Spinal cord (tissue), 10 donors: ENCODE measurements around the gene CDH18. TPM values are rescaled to one million over a fixed set of nuclear protein-coding genes. Genes with fewer than 3 reads are reported as not detected.
"Not testable (repeated sequence)": the region's sequence is repeated elsewhere in the genome, so short reads cannot be mapped to it uniquely, and the experiment has no call there.

Experiments used
- DNase-seq, 6 donors: peaks; one replicate each; pipeline versions ENCODE4 v3.0.0 to v3.0.0-alpha.2; 2013 to 2015; ENCODE audit warnings: low spot score in 6 of 6, low read depth in 4 of 6
- H3K27ac ChIP-seq: one replicate; pipeline ENCODE4 v1.5.1; 2013; ENCODE audit warnings: low read depth, low read length, control low read depth
- H3K27me3 ChIP-seq: one replicate; pipeline ENCODE4 v1.6.1; 2013; ENCODE audit warnings: low read length; ENCODE audit not compliant: control insufficient read depth, insufficient read depth
- H3K36me3 ChIP-seq: one replicate; pipeline ENCODE4 v1.6.1; 2013; ENCODE audit warnings: low read length; ENCODE audit not compliant: control insufficient read depth, insufficient read depth
- H3K4me1 ChIP-seq: one replicate; pipeline ENCODE4 v1.6.1; 2013; ENCODE audit warnings: low read length; ENCODE audit not compliant: control insufficient read depth, insufficient read depth
- H3K4me3 ChIP-seq: one replicate; pipeline ENCODE4 v1.5.1; 2013; ENCODE audit warnings: low read depth, low read length, control low read depth
- H3K9me3 ChIP-seq: one replicate; pipeline ENCODE4 v1.6.1; 2013; ENCODE audit warnings: low read length; ENCODE audit not compliant: control insufficient read depth, insufficient read depth
- WGBS: methylation state at CpG from one replicate; pipeline ENCODE4 v1.1.5; 2013; ENCODE audit warnings: missing lambda C conversion rate; ENCODE audit not compliant: insufficient coverage; 5-methylcytosine and 5-hydroxymethylcytosine counted together
- polyA plus RNA-seq, 2 donors: library from polyadenylated mRNA; unstranded; fragments of 120-200 nt; gene quantifications; one replicate each; pipeline ENCODE4 v1.2.1, GENCODE V29; 2013; ENCODE audit not compliant: insufficient read length in 2 of 2
- total RNA-seq, 2 donors: library from RNA; depleted of rRNA in 1 of 2; stranded (reverse); fragments of 120-200 nt in 1 of 2; fragments of >200 nt in 1 of 2; gene quantifications; one replicate each; pipeline versions ENCODE4 v1.2.3 to v1.2.4, GENCODE V29; 2013 to 2014
- donor health status: healthy.

The CDH18 gene
- total and polyA plus RNA-seq, 4 donors = 22.1 to 90.3 (median 25.4) TPM

DNA sequence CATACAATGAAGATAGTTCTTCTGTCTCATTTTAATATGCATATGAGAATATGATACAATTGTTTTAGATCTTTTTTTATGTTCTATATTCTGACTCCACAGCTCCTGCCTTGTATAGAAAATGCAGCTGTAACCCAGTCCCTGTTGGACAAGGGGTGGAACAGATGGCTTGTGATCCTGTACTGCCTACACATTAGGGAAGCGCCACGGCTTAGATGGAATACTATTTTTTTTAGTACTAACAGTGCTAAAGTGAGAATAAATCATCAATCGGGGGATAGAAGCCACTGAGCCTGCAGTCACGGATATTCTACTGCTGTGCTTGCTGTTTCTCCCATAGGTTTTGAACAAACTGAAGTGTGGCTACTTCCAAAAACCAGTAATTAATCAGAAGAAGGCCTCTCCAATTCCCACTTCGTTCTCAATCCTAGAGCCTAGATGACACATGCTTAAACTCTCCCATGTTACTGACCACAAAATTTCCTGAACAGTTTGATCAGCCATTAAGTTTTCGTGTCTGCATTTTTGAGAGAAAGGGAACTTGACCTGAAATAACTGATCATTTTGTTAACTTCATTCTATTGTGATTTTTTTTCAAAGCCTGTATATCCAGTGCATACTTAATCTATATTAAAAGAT lies 150.3 kb downstream of the CDH18 start:
- Histone ChIP-seq H3K36me3 (no peaks in the 10 kb centered on the region), H3K9me3 (no peaks in the 10 kb centered on the region), H3K27ac (no peak overlapping the region), H3K27me3 (no peaks in the 10 kb centered on the region), H3K4me3 (no peak overlapping the region), H3K4me1 (no peaks in the 10 kb centered on the region)
- WGBS = 49% methylated on average over 3 of the region's 6 CpGs
- DNase-seq = no peak

DNA sequence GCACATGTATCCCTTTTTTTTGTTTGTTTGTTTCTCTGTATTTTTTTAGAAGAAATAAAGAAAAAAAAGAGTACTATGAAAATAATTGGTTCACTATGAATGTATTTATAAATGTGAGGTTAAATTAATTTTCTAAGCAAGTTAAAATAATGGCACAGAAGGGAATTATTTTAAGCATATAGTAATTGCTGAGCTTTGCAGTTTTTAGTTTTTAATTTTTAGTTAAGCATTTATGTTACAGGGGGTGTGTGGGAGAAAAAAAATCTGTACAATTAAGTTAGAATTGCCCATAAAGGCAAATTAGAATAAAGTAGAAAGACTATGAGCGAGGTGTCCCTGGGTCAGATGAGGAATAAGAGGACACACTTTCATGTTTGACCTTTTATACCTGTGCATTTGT lies 152.6 kb downstream of the CDH18 start:
- no peaks in the 10 kb centered on the region for H3K4me1 ChIP-seq
- WGBS = no CpG with 5 or more reads among the region's 1 CpG
- no peak for DNase-seq
- no peaks in the 10 kb centered on the region for H3K36me3 ChIP-seq
- no peaks in the 10 kb centered on the region for H3K27me3 ChIP-seq
- no peaks in the 10 kb centered on the region for H3K9me3 ChIP-seq
- H3K27ac ChIP-seq = no peak overlapping the region
- H3K4me3 ChIP-seq = no peak overlapping the region

DNA sequence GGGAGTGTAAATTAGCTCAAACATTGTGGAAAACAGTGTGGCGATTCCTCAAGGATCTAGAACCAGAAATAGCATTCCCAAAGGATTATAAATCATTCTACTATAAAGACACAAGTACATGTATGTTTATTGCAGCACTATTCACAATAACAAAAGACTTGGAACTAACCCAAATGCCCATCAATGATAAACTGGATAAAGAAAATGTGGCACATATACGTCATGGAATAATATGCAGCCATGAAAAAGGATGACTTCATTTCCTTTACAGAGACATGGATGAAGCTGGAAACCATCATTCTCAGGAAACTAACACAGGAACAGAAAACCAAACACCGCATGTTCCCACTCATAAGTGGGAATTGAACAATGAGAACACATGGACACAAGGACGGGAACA lies 175.3 kb downstream of the CDH18 start:
- H3K36me3 ChIP-seq, DNase-seq, H3K27me3 ChIP-seq, H3K9me3 ChIP-seq, H3K4me3 ChIP-seq, H3K27ac ChIP-seq, H3K4me1 ChIP-seq: not testable (repeated sequence)
- 86% methylated on average over 1 of the region's 4 CpGs for WGBS

DNA sequence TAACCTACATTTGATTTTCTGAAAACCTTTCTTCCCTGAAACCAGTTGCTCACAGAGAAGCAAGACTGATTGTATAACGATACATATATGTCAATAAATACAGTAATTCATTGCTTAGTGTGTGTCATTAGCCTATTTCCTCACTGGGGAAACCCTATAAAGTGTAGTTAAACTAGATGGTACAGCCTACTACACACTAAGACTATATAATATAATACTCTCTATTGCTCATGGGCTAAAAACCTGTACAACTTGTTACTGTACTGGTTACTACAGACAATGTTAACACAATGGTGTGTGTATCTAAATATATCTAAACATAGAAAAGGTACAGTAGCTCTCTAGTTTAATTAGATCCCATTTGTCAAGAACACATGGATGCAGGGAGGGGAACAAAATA lies 181.2 kb downstream of the CDH18 start:
- H3K4me3 ChIP-seq = no peak overlapping the region
- H3K9me3 ChIP-seq = no peaks in the 10 kb centered on the region
- H3K27ac ChIP-seq = no peak overlapping the region
- DNase-seq = no peak
- no peaks in the 10 kb centered on the region for H3K4me1 ChIP-seq
- H3K36me3 ChIP-seq = no peaks in the 10 kb centered on the region
- no peaks in the 10 kb centered on the region for H3K27me3 ChIP-seq
- WGBS = no CpG with 5 or more reads among the region's 1 CpG

DNA sequence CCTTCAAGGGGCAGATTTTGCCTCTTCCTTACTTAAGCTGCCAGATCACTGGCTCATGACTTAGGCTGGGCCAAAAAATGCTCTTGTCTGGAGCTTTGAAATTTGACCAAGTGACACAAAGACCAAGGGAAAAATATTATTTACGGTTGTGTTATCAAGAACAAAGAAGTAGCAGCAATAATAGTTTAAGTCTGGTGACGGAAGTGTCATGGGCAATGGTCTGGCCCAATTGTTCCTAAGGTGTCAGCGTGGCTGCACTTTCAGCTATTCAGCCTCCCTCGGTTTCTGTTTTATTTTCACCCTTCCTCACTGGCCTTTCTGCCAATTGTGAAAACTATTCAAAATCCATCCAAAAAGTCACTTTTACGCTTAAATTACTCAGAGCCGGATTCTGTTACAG lies 185.3 kb downstream of the CDH18 start:
- Histone ChIP-seq H3K9me3 (no peaks in the 10 kb centered on the region), H3K36me3 (no peaks in the 10 kb centered on the region), H3K4me3 (no peak overlapping the region), H3K27ac (no peak overlapping the region), H3K27me3 (no peaks in the 10 kb centered on the region), H3K4me1 (no peaks in the 10 kb centered on the region)
- DNase-seq = peak in 1 of 6 donors; percentile 5
- WGBS = 72% methylated on average over 5 of the region's 6 CpGs

GRCh38 chr5:19795218-19795617 lies 192.8 kb downstream of the CDH18 start:
- Histone ChIP-seq H3K4me1 (no peaks in the 10 kb centered on the region), H3K9me3 (no peaks in the 10 kb centered on the region), H3K4me3 (no peak overlapping the region), H3K36me3 (no peaks in the 10 kb centered on the region), H3K27ac (no peak overlapping the region), H3K27me3 (no peaks in the 10 kb centered on the region)
- WGBS = 83% methylated on average over 1 of the region's 1 CpG
- no peak for DNase-seq

DNA sequence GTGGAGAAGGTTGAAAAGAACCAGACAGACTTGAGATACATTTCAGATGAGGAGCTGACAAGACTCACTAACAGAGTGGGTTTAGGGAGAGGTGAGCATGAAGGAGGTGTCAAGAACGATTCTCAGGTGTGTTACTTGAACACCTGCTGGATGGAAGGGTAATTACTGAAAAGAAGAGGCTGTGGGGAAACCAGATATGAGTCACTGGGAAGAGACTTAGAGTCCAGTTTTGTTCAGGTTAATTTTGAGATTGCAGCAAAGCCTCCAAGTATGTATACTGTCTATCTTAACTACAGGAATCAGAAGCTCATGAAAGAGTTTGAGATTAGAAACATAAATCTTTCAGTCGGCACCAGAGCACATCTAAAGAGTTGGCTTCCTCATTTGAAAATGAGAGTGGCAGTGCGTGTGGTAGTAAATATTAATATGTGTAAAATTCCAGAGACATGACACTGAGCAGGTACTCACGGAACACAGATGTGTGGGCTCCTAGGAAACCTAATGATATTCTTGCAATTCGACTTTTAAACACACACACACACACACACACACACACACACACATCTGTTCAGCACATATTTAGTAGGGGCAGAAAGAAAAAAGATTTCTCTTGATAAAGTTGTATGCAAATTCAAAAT lies 197.1 kb downstream of the CDH18 start:
- H3K27ac ChIP-seq = no peak overlapping the region
- H3K27me3 ChIP-seq = no peaks in the 10 kb centered on the region
- no peak for DNase-seq
- H3K9me3 ChIP-seq = no peaks in the 10 kb centered on the region
- no peaks in the 10 kb centered on the region for H3K4me1 ChIP-seq
- no peak overlapping the region for H3K4me3 ChIP-seq
- WGBS = 91% methylated on average over 1 of the region's 5 CpGs
- H3K36me3 ChIP-seq = no peaks in the 10 kb centered on the region

DNA sequence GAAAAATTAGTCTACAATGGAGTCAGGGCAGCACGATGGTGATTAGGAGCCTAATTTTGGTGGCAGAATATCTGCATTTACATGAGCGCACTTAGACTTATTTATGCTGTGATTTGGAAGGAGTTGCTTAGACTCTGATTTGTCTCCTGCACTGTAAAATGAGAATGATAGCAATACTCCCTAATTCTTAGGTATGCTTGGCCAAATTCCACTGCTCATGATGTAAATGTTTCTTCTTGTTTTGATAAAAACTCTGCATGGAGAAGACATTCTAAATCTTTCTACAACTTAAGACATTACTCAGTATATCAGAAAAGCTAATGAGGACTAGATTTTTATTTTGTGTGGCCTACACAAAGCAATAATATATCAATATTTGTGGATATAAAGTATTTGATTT lies 205.4 kb downstream of the CDH18 start:
- Histone ChIP-seq H3K27ac (no peak overlapping the region), H3K4me3 (no peak overlapping the region), H3K4me1 (no peaks in the 10 kb centered on the region), H3K36me3 (no peaks in the 10 kb centered on the region), H3K9me3 (no peaks in the 10 kb centered on the region), H3K27me3 (no peaks in the 10 kb centered on the region)
- DNase-seq = no peak
- WGBS = 82% methylated on average over 2 of the region's 2 CpGs

GRCh38 chr5:19777363-19777762 lies 210.6 kb downstream of the CDH18 start:
- H3K27me3 ChIP-seq = no peaks in the 10 kb centered on the region
- H3K36me3 ChIP-seq = no peaks in the 10 kb centered on the region
- 20% methylated on average over 1 of the region's 5 CpGs for WGBS
- H3K27ac ChIP-seq = no peak overlapping the region
- H3K4me1 ChIP-seq = no peaks in the 10 kb centered on the region
- peak in 1 of 6 donors; percentile 11 for DNase-seq
- no peak overlapping the region for H3K4me3 ChIP-seq
- H3K9me3 ChIP-seq = no peaks in the 10 kb centered on the region

DNA sequence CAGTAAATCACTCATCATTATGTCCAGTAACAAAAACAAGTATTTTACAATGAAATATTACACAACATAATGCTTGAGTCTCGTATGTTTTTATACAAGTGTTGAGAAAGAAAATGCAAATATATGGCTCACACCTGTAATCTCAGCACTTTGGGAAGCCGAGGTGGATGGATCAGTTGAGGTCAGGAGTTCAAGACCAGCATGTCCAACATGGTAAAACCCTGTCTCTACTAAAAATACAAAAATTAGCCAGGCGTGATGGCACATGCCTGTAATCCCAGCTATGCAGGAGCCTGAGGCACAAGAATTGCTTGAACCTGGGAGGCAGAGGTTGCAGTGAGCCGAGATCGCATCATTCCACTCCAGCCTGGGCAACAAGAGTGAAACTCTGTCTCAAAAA lies 211.1 kb downstream of the CDH18 start:
- not testable (repeated sequence) for H3K4me1 ChIP-seq, H3K4me3 ChIP-seq, H3K27me3 ChIP-seq, H3K9me3 ChIP-seq, H3K27ac ChIP-seq, H3K36me3 ChIP-seq, DNase-seq
- WGBS = 100% methylated on average over 1 of the region's 5 CpGs
